Epithelial cell of proximal tubule (primary cell): ENCODE measurements around the gene DNASE2. TPM values are rescaled to one million over a fixed set of nuclear protein-coding genes. Genes with fewer than 3 reads are reported as not detected.

Source experiments
- DNase-seq: peaks from one replicate; pipeline ENCODE4 v3.0.0-alpha.2; 2011; ENCODE audit warnings: low read depth
- H3K4me3 ChIP-seq: 2 replicates; pipeline ENCODE4 v1.5.1; 2011; ENCODE audit warnings: low read depth, mild to moderate bottlenecking, low read length
- CTCF ChIP-seq: conservative IDR thresholded peaks from 2 replicates; pipeline ENCODE4 v1.5.1; 2012; ENCODE audit warnings: low read depth, mild to moderate bottlenecking, low read length
- total RNA-seq: library from RNA; depleted of rRNA; stranded (reverse); fragments of >200 nt; gene quantifications from 2 replicates; pipeline ENCODE4 v1.2.3, GENCODE V29; 2015

Gene DNASE2
- total RNA-seq, 1 donor from 2014 or later: 21.0 TPM

- no peak overlapping the region for H3K4me3 ChIP-seq
- no peak for TF ChIP-seq CTCF
- DNase-seq: no peak
These were observed 44.8 kb downstream of the DNASE2 start for GRCh38 chr19:12836529-12836863.

- H3K4me3 ChIP-seq: no peak overlapping the region
- no peak for TF ChIP-seq CTCF
- no peak for DNase-seq
These were observed 46.1 kb downstream of the DNASE2 start for GRCh38 chr19:12834976-12835757.

- H3K4me3 ChIP-seq: peak within 1 kb of the TSS; percentile 44
- no peak for DNase-seq
- no peak for TF ChIP-seq CTCF
These were observed 46.7 kb downstream of the DNASE2 start, which contains the start of gene RTBDN for GRCh38 chr19:12834566-12834943. RTBDN (minus strand) TSS chr19:12834579; CDS start chr19:12829979, 4,600 bp downstream.

GRCh38 chr19:12833738-12834565, 47.3 kb downstream of the DNASE2 start:
- peak overlapping the region; percentile 44 for H3K4me3 ChIP-seq
- TF ChIP-seq CTCF: no peak
- no peak for DNase-seq

- H3K4me3 ChIP-seq: no peak overlapping the region
- no peak for TF ChIP-seq CTCF
- DNase-seq: no peak
These were observed 47.9 kb downstream of the DNASE2 start for GRCh38 chr19:12833418-12833737.

GRCh38 chr19:12828494-12828893, 52.8 kb downstream of the DNASE2 start:
- DNase-seq: no peak
- TF ChIP-seq CTCF: no peak
- H3K4me3 ChIP-seq: no peak overlapping the region
